HL-60/S4 (cell line): Measurements from ENCODE around the gene CYBC1.
"Not testable (repeated sequence)": the region's sequence is repeated elsewhere in the genome, so short reads cannot be mapped to it uniquely, and the experiment has no call there.

Experiments
- in situ Hi-C: fragments of 300-500 bp; cut with MboI; formaldehyde crosslinking; loops from 2 replicates; pipeline ENCODE4 v1.14.3; 2022; ENCODE audit warnings: low sequenced_read_pairs

Gene CYBC1

GRCh38 chr17:82435601-82436583, 14.7 kb downstream of the CYBC1 start:
- in situ Hi-C loops: no loop called here

- in situ Hi-C loops: no loop called here
These were observed 15.4 kb downstream of the CYBC1 start for GRCh38 chr17:82435103-82435502.

- in situ Hi-C loops: no loop called here
These were observed 16.4 kb downstream of the CYBC1 start for GRCh38 chr17:82434216-82434565.

- in situ Hi-C loops: no loop called here
These were observed 16.9 kb downstream of the CYBC1 start for GRCh38 chr17:82433560-82434215.

- in situ Hi-C loops: no loop called here
These were observed 18.5 kb downstream of the CYBC1 start for GRCh38 chr17:82432017-82432416.

- in situ Hi-C loops: no loop called here
These were observed 20.7 kb downstream of the CYBC1 start for GRCh38 chr17:82429824-82430223.

GRCh38 chr17:82428546-82428945, 22.0 kb downstream of the CYBC1 start:
- in situ Hi-C loops: no loop called here

GRCh38 chr17:82424863-82425159, 25.7 kb downstream of the CYBC1 start:
- in situ Hi-C loops: no loop called here

- in situ Hi-C loops: no loop called here
These were observed 26.3 kb downstream of the CYBC1 start for GRCh38 chr17:82424001-82424862.

- in situ Hi-C loops: no loop called here
These were observed 31.0 kb downstream of the CYBC1 start for GRCh38 chr17:82419540-82419939.

GRCh38 chr17:82418001-82418986, 32.3 kb downstream of the CYBC1 start, which contains the start of the genes HEXD and OGFOD3:
Gene HEXD, plus strand, starts transcription at chr17:82418347. Its CDS starts 1,453 bp downstream, at chr17:82419800.
Gene OGFOD3, minus strand, starts transcription at chr17:82418586. Its CDS starts 101 bp downstream, at chr17:82418485.
- in situ Hi-C loops: no loop called here

GRCh38 chr17:82416771-82417170, 33.8 kb downstream of the CYBC1 start:
- in situ Hi-C loops: no loop called here

- in situ Hi-C loops: no loop called here
These were observed 34.3 kb downstream of the CYBC1 start for GRCh38 chr17:82416264-82416663.

- in situ Hi-C loops: no loop called here
These were observed 34.8 kb downstream of the CYBC1 start for GRCh38 chr17:82415786-82416185.

GRCh38 chr17:82415336-82415735, 35.2 kb downstream of the CYBC1 start:
- in situ Hi-C loops: no loop called here

- in situ Hi-C loops: no loop called here
These were observed 35.8 kb downstream of the CYBC1 start for GRCh38 chr17:82414548-82415281.

GRCh38 chr17:82412535-82413520, 37.7 kb downstream of the CYBC1 start:
- in situ Hi-C loops: no loop called here

GRCh38 chr17:82412081-82412480, 38.5 kb downstream of the CYBC1 start:
- in situ Hi-C loops: not testable (repeated sequence)
